ENCODE results near the gene MRPS24. TPM values are rescaled to one million over a fixed set of nuclear protein-coding genes. Genes with fewer than 3 reads are reported as not detected.

Gene MRPS24
- total RNA-seq, 1 experiment from 2014 or later: 135 TPM

- TF ChIP-seq ZNF423 (CRISPR knock-in tag; IDR thresholded peaks at IDR 0.05): no peak
- TF ChIP-seq USF1 (CRISPR knock-in tag; IDR thresholded peaks at IDR 0.05): no peak
- TF ChIP-seq ZNF232 (CRISPR knock-in tag; IDR thresholded peaks at IDR 0.05): no peak
- no peak for TF ChIP-seq MXD4 (CRISPR knock-in tag; IDR thresholded peaks at IDR 0.05; ENCODE audit: borderline replicate concordance)
- no peak for TF ChIP-seq ZNF317 (CRISPR knock-in tag; IDR thresholded peaks at IDR 0.05; ENCODE audit: borderline replicate concordance, low read depth)
These were observed 6.9 kb upstream of the MRPS24 start (continued) for GRCh38 chr7:43876241-43876640.

GRCh38 chr7:43873300-43873699, 4.0 kb upstream of the MRPS24 start:
- DNase-seq (ENCODE audit: low spot score) (no peak), ATAC-seq (no peak)
- peaks cover 23% of the 10 kb centered on the region for H3K36me3 Mint-ChIP-seq
- no peaks in the 10 kb centered on the region for H3K9me3 Mint-ChIP-seq
- ChIA-PET POLR2A (no interaction called here), CTCF (no interaction called here)
- H3K27me3 Mint-ChIP-seq (ENCODE audit: low read depth): peaks cover 2% of the 10 kb centered on the region; the same call in 1 of the 2 replicates
- no peak overlapping the region for H3K4me3 Mint-ChIP-seq
- TF ChIP-seq KAT7 (CRISPR knock-in tag; IDR thresholded peaks at IDR 0.05; ENCODE audit: borderline replicate concordance) (no peak), ZNF416 (CRISPR knock-in tag; IDR thresholded peaks at IDR 0.05) (no peak), ERG (CRISPR knock-in tag; IDR thresholded peaks at IDR 0.05) (no peak), FOXJ3 (CRISPR knock-in tag; IDR thresholded peaks at IDR 0.05; ENCODE audit: borderline replicate concordance) (no peak), ZNF671 (CRISPR knock-in tag; IDR thresholded peaks at IDR 0.05) (no peak), NFATC4 (CRISPR knock-in tag; IDR thresholded peaks at IDR 0.05) (no peak), IRF2 (CRISPR knock-in tag; IDR thresholded peaks at IDR 0.05; ENCODE audit: borderline replicate concordance, low read depth) (no peak), MYBL2 (CRISPR knock-in tag; IDR thresholded peaks at IDR 0.05) (no peak), HMGA2 (CRISPR knock-in tag; IDR thresholded peaks at IDR 0.05) (no peak), SMAD3 (CRISPR knock-in tag; IDR thresholded peaks at IDR 0.05; ENCODE audit: borderline replicate concordance) (no peak), ZMAT4 (CRISPR knock-in tag; IDR thresholded peaks at IDR 0.05) (no peak)
- TF ChIP-seq, protein P1, sequence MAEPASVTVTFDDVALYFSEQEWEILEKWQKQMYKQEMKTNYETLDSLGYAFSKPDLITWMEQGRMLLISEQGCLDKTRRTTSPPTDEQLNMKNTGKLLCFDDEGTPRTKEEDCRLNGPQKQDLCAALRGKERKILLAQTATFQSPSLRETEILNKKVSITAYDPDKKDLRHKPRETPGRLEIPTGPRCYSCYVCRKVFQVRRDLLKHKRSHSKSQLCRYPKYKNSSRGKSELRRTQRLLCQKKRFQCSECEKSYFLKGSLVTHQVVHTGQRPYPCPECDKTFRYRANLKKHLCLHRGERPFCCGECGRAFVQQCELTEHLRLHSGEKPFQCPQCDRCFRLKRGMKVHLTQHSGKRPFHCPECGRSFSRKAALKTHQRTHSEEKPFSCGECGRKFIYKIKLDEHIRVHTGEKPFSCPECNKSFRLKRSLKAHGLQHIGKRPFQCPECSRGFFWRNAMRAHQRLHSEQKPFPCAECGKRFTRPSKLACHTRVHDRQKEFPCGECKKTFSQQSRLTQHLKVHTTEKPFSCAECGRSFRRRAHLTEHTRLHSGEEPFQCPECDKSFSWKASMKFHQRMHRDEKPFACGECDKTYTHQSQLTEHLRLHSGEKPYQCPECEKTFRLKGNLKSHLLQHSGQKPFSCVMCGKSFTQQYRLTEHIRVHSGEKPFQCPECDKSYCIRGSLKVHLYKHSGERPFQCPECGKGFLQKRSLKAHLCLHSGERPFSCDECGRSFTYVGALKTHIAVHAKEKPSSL (CRISPR knock-in tag; conservative IDR thresholded peaks at IDR 0.05): no peak
- TF ChIP-seq, protein P2, sequence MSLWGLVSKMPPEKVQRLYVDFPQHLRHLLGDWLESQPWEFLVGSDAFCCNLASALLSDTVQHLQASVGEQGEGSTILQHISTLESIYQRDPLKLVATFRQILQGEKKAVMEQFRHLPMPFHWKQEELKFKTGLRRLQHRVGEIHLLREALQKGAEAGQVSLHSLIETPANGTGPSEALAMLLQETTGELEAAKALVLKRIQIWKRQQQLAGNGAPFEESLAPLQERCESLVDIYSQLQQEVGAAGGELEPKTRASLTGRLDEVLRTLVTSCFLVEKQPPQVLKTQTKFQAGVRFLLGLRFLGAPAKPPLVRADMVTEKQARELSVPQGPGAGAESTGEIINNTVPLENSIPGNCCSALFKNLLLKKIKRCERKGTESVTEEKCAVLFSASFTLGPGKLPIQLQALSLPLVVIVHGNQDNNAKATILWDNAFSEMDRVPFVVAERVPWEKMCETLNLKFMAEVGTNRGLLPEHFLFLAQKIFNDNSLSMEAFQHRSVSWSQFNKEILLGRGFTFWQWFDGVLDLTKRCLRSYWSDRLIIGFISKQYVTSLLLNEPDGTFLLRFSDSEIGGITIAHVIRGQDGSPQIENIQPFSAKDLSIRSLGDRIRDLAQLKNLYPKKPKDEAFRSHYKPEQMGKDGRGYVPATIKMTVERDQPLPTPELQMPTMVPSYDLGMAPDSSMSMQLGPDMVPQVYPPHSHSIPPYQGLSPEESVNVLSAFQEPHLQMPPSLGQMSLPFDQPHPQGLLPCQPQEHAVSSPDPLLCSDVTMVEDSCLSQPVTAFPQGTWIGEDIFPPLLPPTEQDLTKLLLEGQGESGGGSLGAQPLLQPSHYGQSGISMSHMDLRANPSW (CRISPR knock-in tag; conservative IDR thresholded peaks at IDR 0.05; ENCODE audit: low read depth): no peak
- H3K4me1 Mint-ChIP-seq: peaks cover 35% of the 10 kb centered on the region
- H3K27ac Mint-ChIP-seq: no peak overlapping the region

Measured in WTC11 (cell line).